Measurements from ENCODE around the gene ACSM4. TPM values are rescaled to one million over a fixed set of nuclear protein-coding genes. Genes with fewer than 3 reads are reported as not detected.

ACSM4 gene
- polyA plus RNA-seq, 2 of the 4 experiments (the other 2 are of a cell fraction) = not detected

GRCh38 chr12:7302266-7302986, 1.4 kb upstream of the ACSM4 start:
- FAIRE-seq (no peak), ATAC-seq (no peak), DNase-seq (ENCODE audit: low read depth in 1 of 2, low spot score in 1 of 2) (no peak)
- H3K4me1 ChIP-seq = no peaks in the 10 kb centered on the region
- no peak overlapping the region for H3K4me3 ChIP-seq
- H3K4me2 ChIP-seq = no peak overlapping the region
- no peak overlapping the region for H3K27ac ChIP-seq
- WGBS (ENCODE audit: missing lambda C conversion rate) = 37% methylated on average over 5 of the region's 5 CpGs
- no peaks in the 10 kb centered on the region for H3K9me3 ChIP-seq
- CTCF ChIA-PET = interaction anchor here (0.5 to 1.1 kb wide), 2 partner anchors 90 to 159 kb away, joined by 3 read pairs; no protein-coding TSS in a partner anchor
- POLR2A ChIA-PET = no interaction called here
- TF ChIP-seq, protein P1, sequence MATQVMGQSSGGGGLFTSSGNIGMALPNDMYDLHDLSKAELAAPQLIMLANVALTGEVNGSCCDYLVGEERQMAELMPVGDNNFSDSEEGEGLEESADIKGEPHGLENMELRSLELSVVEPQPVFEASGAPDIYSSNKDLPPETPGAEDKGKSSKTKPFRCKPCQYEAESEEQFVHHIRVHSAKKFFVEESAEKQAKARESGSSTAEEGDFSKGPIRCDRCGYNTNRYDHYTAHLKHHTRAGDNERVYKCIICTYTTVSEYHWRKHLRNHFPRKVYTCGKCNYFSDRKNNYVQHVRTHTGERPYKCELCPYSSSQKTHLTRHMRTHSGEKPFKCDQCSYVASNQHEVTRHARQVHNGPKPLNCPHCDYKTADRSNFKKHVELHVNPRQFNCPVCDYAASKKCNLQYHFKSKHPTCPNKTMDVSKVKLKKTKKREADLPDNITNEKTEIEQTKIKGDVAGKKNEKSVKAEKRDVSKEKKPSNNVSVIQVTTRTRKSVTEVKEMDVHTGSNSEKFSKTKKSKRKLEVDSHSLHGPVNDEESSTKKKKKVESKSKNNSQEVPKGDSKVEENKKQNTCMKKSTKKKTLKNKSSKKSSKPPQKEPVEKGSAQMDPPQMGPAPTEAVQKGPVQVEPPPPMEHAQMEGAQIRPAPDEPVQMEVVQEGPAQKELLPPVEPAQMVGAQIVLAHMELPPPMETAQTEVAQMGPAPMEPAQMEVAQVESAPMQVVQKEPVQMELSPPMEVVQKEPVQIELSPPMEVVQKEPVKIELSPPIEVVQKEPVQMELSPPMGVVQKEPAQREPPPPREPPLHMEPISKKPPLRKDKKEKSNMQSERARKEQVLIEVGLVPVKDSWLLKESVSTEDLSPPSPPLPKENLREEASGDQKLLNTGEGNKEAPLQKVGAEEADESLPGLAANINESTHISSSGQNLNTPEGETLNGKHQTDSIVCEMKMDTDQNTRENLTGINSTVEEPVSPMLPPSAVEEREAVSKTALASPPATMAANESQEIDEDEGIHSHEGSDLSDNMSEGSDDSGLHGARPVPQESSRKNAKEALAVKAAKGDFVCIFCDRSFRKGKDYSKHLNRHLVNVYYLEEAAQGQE (IDR thresholded peaks at IDR 0.05) = no peak
- TF ChIP-seq E2F6 (IDR thresholded peaks at IDR 0.05; ENCODE audit: borderline replicate concordance, low read depth) (no peak), NR3C1 (IDR thresholded peaks at IDR 0.05) (no peak), NFE2L2 (conservative IDR thresholded peaks at IDR 0.05; ENCODE audit: low read length) (no peak), JUNB (IDR thresholded peaks at IDR 0.05) (no peak), HOXB13 (CRISPR knock-in tag; IDR thresholded peaks at IDR 0.05; ENCODE audit: low read depth) (no peak), RCOR1 (IDR thresholded peaks at IDR 0.05; ENCODE audit: low read depth, low read length) (no peak), EHMT2 (IDR thresholded peaks at IDR 0.05; ENCODE audit: low read depth) (no peak), PHF8 (IDR thresholded peaks at IDR 0.05; ENCODE audit: borderline replicate concordance, low read depth) (no peak), CHD4 (IDR thresholded peaks at IDR 0.05; ENCODE audit: borderline replicate concordance) (no peak), SREBF2 (IDR thresholded peaks at IDR 0.05) (no peak), MAX (IDR thresholded peaks at IDR 0.05) (no peak), CTCF (IDR thresholded peaks at IDR 0.05) (no peak), MAFK (IDR thresholded peaks at IDR 0.05; ENCODE audit: partially characterized antibody) (no peak), ZNF302 (CRISPR knock-in tag; IDR thresholded peaks at IDR 0.05) (no peak)
- TF ChIP-seq, protein P2, sequence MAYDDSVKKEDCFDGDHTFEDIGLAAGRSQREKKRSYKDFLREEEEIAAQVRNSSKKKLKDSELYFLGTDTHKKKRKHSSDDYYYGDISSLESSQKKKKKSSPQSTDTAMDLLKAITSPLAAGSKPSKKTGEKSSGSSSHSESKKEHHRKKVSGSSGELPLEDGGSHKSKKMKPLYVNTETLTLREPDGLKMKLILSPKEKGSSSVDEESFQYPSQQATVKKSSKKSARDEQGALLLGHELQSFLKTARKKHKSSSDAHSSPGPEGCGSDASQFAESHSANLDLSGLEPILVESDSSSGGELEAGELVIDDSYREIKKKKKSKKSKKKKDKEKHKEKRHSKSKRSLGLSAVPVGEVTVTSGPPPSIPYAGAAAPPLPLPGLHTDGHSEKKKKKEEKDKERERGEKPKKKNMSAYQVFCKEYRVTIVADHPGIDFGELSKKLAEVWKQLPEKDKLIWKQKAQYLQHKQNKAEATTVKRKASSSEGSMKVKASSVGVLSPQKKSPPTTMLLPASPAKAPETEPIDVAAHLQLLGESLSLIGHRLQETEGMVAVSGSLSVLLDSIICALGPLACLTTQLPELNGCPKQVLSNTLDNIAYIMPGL (CRISPR knock-in tag; IDR thresholded peaks at IDR 0.05; ENCODE audit: borderline replicate concordance) = no peak
- TF ChIP-seq, protein P3, sequence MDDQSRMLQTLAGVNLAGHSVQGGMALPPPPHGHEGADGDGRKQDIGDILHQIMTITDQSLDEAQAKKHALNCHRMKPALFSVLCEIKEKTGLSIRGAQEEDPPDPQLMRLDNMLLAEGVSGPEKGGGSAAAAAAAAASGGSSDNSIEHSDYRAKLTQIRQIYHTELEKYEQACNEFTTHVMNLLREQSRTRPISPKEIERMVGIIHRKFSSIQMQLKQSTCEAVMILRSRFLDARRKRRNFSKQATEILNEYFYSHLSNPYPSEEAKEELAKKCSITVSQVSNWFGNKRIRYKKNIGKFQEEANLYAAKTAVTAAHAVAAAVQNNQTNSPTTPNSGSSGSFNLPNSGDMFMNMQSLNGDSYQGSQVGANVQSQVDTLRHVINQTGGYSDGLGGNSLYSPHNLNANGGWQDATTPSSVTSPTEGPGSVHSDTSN (IDR thresholded peaks at IDR 0.05) = no peak

All from A549 (cell line).